HG03060 (cell line): ENCODE data around the gene KCNT2.

Experiments used
- ATAC-seq: cut with Tn5 transposase; IDR thresholded peaks from one replicate; pipeline ENCODE4 v1.9.1; 2021; ENCODE audit warnings: low read depth, moderate number of reproducible peaks; ENCODE audit not compliant: unreplicated experiment

Gene KCNT2

GRCh38 chr1:196593955-196594354 is 14.3 kb downstream of the KCNT2 start:
- no peak for ATAC-seq

GRCh38 chr1:196590959-196591358 is 17.3 kb downstream of the KCNT2 start:
- no peak for ATAC-seq

- ATAC-seq: no peak
These were observed 18.1 kb downstream of the KCNT2 start for GRCh38 chr1:196590012-196590708.

GRCh38 chr1:196584696-196585095 is 23.5 kb downstream of the KCNT2 start:
- no peak for ATAC-seq

DNA sequence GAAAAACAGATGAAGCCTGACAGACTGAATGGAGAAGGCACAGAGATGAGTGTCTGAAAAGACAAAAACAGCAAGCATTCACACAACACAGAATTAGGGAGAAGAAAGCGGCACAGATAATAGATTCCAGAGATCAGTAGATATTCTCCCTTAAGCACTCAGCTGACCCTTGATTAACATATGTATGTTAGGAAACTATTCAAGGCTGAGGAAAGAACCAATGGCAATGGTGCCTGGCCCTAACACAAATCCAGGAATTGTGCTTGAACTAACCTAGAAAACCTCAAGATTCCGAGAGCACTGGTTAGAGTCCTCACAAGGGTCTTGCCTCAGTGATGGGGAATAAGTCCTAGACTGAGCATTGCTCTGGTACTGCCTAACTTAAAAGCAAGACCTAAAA is 30.9 kb downstream of the KCNT2 start:
- no peak for ATAC-seq

DNA sequence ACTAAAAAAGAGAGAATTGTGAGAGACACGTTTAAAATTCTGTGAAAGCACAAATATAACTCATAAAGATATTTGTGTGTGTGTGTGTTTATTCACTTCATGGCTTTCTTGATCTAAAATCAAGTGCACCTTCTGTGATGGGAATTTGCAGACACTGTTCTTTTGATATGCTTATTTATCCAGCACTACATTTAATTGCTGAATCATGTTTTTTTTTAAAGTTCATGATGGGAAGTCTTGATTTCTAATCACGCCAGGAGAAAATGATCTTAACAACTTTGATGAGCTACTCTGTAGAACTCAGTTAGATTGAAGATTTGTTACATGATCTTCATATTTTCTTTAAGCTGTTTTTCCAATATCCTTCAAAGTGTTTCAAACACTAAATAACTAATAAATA is 35.0 kb downstream of the KCNT2 start:
- ATAC-seq: no peak

DNA sequence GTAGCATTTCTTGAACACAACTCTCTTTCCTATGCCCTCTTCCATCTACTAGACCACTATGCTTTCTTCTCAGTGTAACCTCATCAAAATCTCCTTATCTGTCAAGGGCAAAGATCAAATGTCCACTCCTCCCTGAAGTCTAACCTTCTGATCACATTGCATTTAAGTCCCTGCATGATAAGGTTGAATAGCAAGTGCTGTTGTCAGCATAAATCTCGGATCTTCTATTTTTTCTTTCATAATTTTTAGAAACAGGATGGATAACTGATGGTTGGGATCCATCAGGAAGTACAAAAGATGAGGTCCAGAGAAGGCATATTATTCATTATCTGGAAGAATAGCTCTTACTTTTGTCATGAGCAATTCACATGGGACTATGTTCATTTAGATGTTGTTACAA is 41.0 kb downstream of the KCNT2 start:
- no peak for ATAC-seq

DNA sequence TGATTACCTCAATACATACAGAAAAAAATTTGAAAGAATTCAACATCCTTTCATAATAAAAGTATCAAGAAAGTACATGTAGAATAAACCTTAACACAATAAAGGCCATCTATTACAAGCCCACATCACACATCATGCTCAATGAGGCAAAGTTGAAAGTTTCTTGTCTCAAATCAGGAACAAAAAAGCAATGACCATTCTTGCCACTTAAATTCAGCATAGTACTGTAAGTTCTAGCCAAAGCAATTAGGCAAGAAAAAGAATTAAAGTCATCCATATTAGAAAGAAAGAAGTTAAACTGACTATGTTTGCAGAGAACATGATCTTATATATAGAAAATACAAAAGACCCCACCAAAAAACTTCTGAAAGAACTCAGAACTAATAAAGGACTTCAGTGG is 44.5 kb downstream of the KCNT2 start:
- no peak for ATAC-seq

DNA sequence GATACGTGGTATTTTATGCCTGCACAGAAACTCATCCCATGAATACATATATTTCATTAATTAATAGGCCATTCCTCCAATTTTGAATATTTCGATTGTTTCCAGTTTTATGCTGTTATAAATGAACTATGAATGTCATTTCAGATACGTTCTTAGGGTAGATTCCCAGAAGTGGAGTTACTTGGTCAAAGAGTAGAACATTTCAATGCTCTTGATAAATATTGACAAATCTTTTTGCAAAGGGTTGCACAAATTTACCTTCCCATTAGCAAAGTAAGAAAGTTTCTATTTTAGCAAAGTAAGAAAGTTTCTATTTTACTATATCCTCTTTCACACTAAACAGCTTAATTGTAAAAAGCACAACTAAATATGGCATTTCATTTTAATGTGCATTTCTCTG is 48.9 kb downstream of the KCNT2 start:
- ATAC-seq: no peak

DNA sequence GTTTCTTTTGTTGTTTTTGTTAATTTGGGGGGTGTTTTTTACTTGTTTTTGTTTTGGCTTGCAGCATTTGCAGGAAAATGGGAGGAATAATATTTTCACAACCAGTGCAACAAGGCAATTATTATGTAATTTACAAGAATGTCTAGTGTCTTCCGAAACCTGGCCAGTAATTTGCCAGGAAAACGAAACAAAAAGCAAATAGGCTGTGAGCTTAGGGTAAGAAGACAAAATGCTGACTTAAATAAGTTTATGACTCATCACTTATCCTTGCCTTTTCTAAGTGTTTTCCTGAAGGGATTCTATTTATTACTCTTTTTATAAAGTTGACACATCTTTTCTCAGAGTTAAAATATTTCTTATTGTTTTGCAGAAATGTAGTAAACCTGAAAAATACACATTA is 49.8 kb downstream of the KCNT2 start:
- peak; percentile 71 for ATAC-seq

DNA sequence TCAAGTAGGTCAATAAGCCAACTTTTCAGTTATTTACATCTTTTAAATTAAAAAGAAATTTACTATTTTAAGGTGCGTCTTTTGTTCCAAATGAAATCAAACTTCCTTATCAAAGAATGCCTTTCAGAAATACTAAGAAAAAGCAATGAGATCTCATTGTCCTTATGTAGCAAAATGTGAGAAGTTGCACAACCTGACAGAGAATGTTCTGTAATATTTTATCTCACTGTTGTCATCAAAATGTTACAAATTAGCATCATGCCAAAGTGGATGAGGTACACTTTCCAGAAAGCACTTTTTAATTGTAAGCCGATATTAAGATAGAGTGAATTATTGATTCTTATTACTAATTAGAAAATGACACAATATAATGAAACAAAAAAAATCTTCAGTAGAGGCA is 50.4 kb downstream of the KCNT2 start:
- ATAC-seq: no peak

DNA sequence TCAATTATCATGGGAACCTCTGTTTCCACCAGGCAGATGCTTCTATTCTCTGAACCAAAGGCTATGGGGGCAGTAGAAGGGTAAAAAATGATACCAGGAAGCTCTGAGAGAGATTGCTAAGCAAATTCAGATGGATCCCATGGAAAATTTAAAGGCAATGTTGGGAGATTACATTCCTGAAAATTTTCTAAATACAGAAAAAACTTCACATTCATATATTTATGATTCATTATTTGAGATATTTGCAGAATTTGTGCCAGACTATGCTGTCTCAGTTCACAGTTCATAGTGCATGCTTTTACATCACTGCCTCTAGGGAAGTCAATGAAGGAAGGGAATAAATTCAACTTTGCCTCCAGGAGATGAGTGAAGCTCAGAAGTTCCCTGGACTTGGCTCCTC is 57.5 kb downstream of the KCNT2 start:
- no peak for ATAC-seq

GRCh38 chr1:196546272-196547111 is 61.7 kb downstream of the KCNT2 start:
- ATAC-seq: no peak

DNA sequence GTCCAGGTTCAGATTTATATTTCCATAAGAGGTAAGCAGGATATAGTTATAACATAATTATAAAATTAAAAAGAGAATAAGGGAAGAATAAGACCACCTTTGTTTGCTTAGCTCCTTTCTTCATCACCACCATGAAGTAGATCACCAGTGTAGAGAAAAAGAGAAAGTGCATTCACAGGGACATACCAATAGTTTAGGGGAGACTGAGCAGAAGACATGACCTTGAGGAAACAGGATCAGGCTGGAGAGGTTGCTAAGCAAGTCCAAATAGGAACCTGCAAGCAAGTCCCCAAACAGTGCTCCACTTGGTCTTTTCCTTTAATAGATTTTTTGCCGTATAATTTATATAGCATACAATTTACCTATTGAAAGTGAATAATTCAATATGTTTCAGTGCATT is 63.0 kb downstream of the KCNT2 start:
- ATAC-seq: no peak

DNA sequence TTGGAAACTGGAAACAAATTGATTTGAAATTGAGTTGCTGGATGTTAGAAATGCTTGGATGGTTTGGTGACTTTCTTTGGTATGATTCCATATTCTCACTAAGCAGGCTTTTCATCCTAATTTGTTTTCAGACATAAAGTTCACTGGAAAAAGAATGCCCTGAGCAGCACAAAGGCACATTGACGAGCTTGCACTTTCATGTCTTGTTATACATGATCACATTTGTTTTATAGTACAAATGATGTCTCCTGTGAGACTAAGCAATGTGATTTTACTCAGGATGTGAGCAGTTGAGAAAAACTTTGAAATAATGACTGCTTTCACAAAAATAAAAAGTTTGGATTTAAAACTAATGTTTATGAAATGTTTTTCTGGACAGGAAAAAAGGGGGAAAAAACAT is 63.6 kb downstream of the KCNT2 start:
- no peak for ATAC-seq

GRCh38 chr1:196543833-196544232 is 64.4 kb downstream of the KCNT2 start:
- ATAC-seq: no peak

- no peak for ATAC-seq
These were observed 69.8 kb downstream of the KCNT2 start for GRCh38 chr1:196538473-196538872.

- ATAC-seq: no peak
These were observed 72.5 kb downstream of the KCNT2 start for GRCh38 chr1:196535727-196536126.

GRCh38 chr1:196531737-196532524 is 76.3 kb downstream of the KCNT2 start:
- no peak for ATAC-seq

GRCh38 chr1:196527919-196528318 is 80.3 kb downstream of the KCNT2 start:
- ATAC-seq: no peak
